Measurements from ENCODE around the gene GNPTG. TPM values are rescaled to one million over a fixed set of nuclear protein-coding genes. Genes with fewer than 3 reads are reported as not detected.

Gene GNPTG
- total RNA-seq, 1 experiment from 2014 or later, result 29.4 TPM

GRCh38 chr16:1407753-1408152, 56.0 kb downstream of the GNPTG start:
- H3K79me1 ChIP-seq (ENCODE audit: insufficient read depth, low read depth, low read length, poor library complexity, severe bottlenecking), result no peaks in the 10 kb centered on the region
- H3K27ac Mint-ChIP-seq, result peak overlapping the region in 1 of 3 experiments; percentile 70; a peak in 1 of 7 replicates
- H3K18ac ChIP-seq (ENCODE audit: insufficient read length, low read depth, low read length), result peak overlapping the region; percentile 30
- no peak overlapping the region for H3K9ac ChIP-seq (ENCODE audit: extremely low read depth, insufficient read length, low read length)
- H3K4ac ChIP-seq (ENCODE audit: low read depth, low read length), result no peak overlapping the region
- H2BK20ac ChIP-seq (ENCODE audit: low read depth, low read length, poor library complexity, severe bottlenecking), result no peak overlapping the region
- peaks cover 0 to 2% of the 10 kb centered on the region in 2 experiments; a peak in 1 of 4 replicates for H3K4me1 Mint-ChIP-seq
- no peak overlapping the region for H3K14ac ChIP-seq (ENCODE audit: insufficient read depth, low read length)
- H4K8ac ChIP-seq (replicated peaks; ENCODE audit: insufficient read length, low read depth, low read length), result no peak overlapping the region
- H3T11ph ChIP-seq (ENCODE audit: low read length), result no peak overlapping the region
- H2BK5ac ChIP-seq (ENCODE audit: insufficient read length, low read length), result no peak overlapping the region
- H3K27me3 ChIP-seq (ENCODE audit: insufficient read depth, low read length), result no peaks in the 10 kb centered on the region
- H3K79me2 ChIP-seq (ENCODE audit: insufficient read depth, low read length), result no peaks in the 10 kb centered on the region; the same call in 1 of the 2 replicates
- no peak for DNase-seq
- no peaks in the 10 kb centered on the region for H3K9me3 Mint-ChIP-seq
- H3K9me3 ChIP-seq (ENCODE audit: control insufficient read depth, low read depth, low read length), result no peaks in the 10 kb centered on the region
- H3K4me3 Mint-ChIP-seq, result peak overlapping the region; percentile 69 to 70
- H2BK12ac ChIP-seq (ENCODE audit: insufficient read length, low read depth, low read length), result no peak overlapping the region
- no peaks in the 10 kb centered on the region for H4K20me1 ChIP-seq (ENCODE audit: control insufficient read depth, insufficient read depth, insufficient read length)
- peaks cover 0 to 10% (median 4%) of the 10 kb centered on the region in 3 experiments; a peak in 4 of 7 replicates for H3K36me3 Mint-ChIP-seq (ENCODE audit: insufficient read depth in 1 of 3, low read depth in 3 of 3)
- no peaks in the 10 kb centered on the region for H3K23me2 ChIP-seq (ENCODE audit: insufficient read length, low read depth, low read length, poor library complexity, severe bottlenecking)
- TF ChIP-seq, protein P1, sequence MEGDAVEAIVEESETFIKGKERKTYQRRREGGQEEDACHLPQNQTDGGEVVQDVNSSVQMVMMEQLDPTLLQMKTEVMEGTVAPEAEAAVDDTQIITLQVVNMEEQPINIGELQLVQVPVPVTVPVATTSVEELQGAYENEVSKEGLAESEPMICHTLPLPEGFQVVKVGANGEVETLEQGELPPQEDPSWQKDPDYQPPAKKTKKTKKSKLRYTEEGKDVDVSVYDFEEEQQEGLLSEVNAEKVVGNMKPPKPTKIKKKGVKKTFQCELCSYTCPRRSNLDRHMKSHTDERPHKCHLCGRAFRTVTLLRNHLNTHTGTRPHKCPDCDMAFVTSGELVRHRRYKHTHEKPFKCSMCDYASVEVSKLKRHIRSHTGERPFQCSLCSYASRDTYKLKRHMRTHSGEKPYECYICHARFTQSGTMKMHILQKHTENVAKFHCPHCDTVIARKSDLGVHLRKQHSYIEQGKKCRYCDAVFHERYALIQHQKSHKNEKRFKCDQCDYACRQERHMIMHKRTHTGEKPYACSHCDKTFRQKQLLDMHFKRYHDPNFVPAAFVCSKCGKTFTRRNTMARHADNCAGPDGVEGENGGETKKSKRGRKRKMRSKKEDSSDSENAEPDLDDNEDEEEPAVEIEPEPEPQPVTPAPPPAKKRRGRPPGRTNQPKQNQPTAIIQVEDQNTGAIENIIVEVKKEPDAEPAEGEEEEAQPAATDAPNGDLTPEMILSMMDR (conservative IDR thresholded peaks at IDR 0.05), result no peak
- no peaks in the 10 kb centered on the region for H3K4me1 ChIP-seq (ENCODE audit: insufficient read depth, low read length)
- H3K56ac ChIP-seq (ENCODE audit: insufficient read length, low read depth, low read length), result no peak overlapping the region
- H2AFZ ChIP-seq (ENCODE audit: low read length), result no peak overlapping the region
- no peak overlapping the region for H4K91ac ChIP-seq (ENCODE audit: insufficient read length, low read depth, low read length)
- H3K4me2 ChIP-seq (ENCODE audit: insufficient read depth, insufficient read length, low read length), result no peak overlapping the region
- H4K5ac ChIP-seq (ENCODE audit: insufficient read length, low read depth, low read length), result no peak overlapping the region
- H3K27ac ChIP-seq (ENCODE audit: insufficient read length, low read depth, low read length), result no peak overlapping the region
- H3K27me3 Mint-ChIP-seq (ENCODE audit: low read depth), result no peaks in the 10 kb centered on the region
- no peak overlapping the region for H3K23ac ChIP-seq (ENCODE audit: insufficient read length, low read depth, low read length)
- WGBS (ENCODE audit: extremely low coverage, insufficient read length, low lambda C conversion rate), result no CpG with 5 or more reads among the region's 11 CpGs
- H2BK120ac ChIP-seq (ENCODE audit: low read depth, low read length, poor library complexity, severe bottlenecking), result no peak overlapping the region
- H2BK15ac ChIP-seq (ENCODE audit: low read depth, low read length), result no peak overlapping the region
- no peak overlapping the region for H2AK5ac ChIP-seq (ENCODE audit: insufficient read length, low read length)
